HG03460 (cell line): Measurements from ENCODE around the gene DOK6.

Source experiments
- ATAC-seq: cut with Tn5 transposase; IDR thresholded peaks from one replicate; pipeline ENCODE4 v1.9.1; 2021; ENCODE audit not compliant: unreplicated experiment

DOK6 gene

DNA sequence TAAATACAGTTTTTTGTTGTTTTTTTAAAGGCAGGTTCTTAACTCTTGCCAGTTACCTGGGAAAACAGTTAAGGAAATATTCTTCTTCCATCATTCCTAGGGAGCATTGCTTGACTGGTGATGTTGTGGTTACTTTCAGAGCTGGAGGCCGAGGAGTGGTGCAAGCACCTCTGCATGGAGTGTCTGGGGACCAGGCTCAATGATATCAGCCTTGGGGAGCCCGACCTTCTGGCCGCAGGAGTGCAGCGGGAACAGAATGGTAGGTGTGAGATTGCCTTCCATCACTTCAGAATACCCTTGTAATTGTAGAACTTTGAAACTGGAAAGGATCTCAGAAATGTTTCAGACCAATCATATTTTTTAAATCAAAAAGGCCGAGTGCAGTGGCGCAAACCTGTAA lies 276.9 kb downstream of the DOK6 start:
- ATAC-seq = no peak

DNA sequence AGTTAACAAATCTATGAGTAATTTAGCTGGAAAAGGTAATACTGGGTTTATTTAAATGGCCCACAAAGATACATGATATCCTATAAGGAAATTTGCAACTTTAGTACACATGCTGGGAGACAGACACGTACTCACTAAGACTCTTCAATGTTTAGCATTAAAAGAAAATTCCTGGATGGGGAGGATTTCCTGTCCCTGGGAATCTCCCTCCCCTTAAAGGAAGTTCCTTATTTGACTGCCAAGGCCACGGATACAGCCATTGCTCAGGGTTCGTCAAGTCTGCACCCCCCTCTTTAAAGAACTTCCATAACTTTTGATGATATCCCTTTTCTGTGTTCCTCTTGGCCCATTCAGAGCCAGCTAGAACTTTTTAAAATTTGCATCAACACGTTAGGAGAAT lies 279.4 kb downstream of the DOK6 start:
- no peak for ATAC-seq

GRCh38 chr18:69683176-69683575 lies 282.5 kb downstream of the DOK6 start:
- no peak for ATAC-seq

- ATAC-seq = no peak
Measured at GRCh38 chr18:69684789-69685188, 284.1 kb downstream of the DOK6 start.

DNA sequence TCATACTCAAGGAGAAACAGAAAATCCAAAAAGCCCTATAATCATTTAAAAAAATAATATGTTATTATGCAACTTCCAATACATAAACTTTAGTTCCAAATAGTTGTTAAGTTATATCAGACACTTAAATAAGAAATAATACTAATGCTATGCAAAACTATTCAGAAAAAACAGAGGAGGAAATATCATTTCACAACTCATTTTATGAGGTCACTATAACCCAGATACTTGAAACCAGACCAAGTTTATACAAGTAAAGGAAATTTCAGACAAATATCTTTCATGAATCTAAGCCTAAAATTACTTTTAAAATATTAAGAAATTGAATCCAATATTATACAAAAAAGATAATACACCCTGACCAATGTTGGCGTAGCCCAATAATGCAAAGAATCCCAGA lies 286.2 kb downstream of the DOK6 start:
- ATAC-seq = no peak

DNA sequence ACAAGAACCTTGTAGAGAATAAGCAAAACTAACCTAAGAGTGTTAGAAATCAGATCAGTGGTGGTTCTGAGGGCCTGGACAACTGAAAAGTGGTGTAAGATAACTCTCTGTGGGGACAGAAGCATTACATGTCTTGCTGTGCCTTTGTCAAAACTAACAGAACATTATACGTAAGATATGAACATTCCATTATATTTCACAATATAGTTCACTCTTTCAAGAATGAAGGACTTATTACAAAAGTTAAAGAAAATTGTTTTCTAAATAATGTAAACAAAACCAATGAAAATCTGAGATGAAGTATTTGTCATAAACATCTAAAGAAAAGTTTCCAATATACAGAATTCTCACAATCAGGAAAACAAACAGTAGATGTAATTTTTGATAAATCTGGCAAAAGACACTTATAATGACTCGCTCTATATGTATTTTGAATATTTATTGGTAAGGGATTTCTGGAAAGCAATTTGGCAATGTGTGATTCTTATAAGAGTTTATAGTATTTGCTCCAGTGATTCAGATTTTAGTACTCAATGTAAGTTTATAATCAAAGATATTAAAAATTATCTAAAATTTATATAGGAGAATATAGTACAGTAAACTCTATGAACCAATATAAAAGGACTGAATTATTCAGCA lies 288.6 kb downstream of the DOK6 start:
- no peak for ATAC-seq

DNA sequence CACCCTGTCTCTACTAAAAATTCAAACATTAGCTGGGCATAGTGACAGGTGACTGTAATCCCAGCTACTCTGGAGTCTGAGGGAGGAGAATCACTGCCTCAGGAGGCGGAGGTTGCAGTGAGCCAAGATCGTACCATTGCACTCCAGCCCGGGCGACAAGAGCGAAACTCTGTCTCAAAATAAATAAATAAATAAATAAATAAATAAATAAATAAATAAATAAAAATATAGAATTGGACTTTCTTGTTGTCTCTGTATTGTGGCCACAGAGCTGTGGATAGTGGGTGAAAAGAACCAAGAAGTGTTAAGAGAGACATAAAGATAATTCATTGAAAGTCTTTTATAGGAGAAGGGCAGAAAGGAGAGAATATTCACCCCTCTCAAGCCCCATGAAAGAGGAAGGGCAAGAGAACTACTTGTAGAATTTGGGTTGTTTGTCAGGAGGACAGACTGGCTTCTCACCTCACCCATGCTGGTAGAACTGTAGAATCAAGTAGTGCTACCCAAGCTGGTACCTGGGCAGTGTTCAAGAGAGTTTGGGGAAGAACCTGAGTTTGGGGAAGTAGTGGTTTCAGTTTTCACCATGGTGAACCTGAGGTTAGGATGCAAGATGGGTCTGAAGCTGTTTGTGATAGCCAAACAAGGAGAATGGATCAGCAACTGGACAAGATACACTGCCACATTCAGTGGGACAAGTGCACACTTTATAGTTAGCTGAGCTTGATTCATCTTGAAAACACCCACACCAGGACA lies 290.5 kb downstream of the DOK6 start:
- no peak for ATAC-seq

GRCh38 chr18:69697069-69697468 lies 296.4 kb downstream of the DOK6 start:
- ATAC-seq = no peak

DNA sequence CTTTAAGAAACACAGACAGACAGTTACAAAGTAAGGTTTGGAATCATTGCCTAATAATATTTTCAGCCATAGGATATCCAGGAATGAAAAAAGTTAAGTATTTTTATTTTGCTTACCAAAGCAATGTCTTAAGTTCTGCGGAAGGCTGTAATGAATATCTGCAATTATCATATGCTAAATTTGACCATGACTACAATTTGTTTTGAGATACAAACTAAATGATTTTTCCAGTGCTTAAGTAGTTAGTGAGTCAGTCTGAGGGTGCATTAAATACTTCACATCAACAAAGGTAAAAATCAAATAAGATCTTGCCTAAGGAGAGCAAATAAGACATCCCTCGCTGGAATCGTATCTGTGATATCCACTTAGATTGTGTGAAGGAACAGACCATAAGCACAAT lies 297.0 kb downstream of the DOK6 start:
- ATAC-seq = no peak

- ATAC-seq = no peak
Measured at GRCh38 chr18:69701305-69701704, 300.6 kb downstream of the DOK6 start.

- ATAC-seq = no peak
Measured at GRCh38 chr18:69703461-69703860, 302.8 kb downstream of the DOK6 start.

- ATAC-seq = no peak
Measured at GRCh38 chr18:69705987-69706386, 305.3 kb downstream of the DOK6 start.

- no peak for ATAC-seq
Measured at GRCh38 chr18:69708844-69709243, 308.2 kb downstream of the DOK6 start.

DNA sequence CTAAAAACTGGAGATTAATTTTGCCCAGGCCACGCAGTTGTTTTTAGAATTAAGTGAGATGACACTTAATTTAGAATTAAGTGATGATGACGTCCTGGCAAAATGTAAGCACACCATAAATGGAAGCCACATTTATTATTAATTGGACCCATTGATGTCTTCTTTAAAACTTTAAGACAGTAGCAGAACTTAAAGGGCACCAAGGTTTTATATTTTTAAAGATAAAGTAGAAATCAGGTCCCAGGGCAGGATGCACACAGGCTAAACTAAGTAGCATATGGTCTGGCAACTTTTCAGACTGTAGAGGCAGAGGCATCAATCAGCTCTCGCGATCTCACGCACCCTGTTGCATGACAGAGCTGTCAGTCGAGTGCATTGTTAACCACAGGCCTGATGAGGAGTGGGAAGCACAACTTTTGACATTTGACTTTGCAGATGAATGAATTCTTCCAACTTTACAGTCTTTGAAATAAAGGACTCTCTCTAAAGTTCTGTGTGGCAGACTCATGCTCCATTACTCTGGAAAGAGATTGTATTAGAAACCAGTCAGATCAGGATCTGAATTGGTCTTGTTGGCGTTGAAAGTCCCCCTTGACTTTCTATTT lies 314.6 kb downstream of the DOK6 start:
- no peak for ATAC-seq

GRCh38 chr18:69717586-69717985 lies 316.9 kb downstream of the DOK6 start:
- ATAC-seq = no peak

- no peak for ATAC-seq
Measured at GRCh38 chr18:69718912-69719547, 318.3 kb downstream of the DOK6 start.

DNA sequence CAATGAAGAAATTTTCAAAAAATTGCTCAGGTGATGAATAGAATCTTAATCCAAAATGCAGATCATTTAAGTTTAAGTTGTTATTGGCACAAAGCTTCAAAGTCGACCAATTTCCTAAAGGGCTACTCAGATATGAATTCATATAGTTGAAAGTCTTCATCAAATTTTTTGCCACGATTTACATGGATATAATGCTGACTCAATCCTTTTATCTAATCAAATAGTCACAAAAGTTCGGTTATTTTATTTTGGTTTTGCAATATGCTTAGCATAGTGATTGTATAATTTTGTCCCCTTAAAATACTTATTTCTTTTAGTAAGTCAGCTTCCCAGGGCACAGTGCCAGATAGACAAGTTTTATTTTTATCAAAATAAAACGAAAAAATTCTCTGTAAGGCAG lies 319.7 kb downstream of the DOK6 start:
- ATAC-seq = no peak

DNA sequence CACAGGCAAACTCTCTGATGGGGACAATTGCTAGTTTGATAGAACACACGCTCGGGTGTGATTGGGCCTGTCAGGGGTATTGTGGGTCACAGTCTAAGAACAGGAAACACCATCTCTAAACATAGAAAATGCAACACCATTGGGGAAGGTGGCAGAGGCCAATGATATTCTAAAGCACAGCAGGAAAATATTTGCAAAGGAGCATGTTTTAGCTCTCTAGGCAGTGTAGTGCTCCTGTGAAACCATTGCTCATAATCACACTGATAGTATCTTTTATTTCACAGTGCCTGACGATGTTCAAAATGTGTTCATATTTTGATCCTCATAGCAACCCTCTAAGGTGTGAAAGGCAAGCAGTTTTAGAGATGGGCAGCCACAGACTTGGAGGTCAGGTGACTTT lies 322.7 kb downstream of the DOK6 start:
- no peak for ATAC-seq

GRCh38 chr18:69725009-69725408 lies 324.3 kb downstream of the DOK6 start:
- no peak for ATAC-seq

DNA sequence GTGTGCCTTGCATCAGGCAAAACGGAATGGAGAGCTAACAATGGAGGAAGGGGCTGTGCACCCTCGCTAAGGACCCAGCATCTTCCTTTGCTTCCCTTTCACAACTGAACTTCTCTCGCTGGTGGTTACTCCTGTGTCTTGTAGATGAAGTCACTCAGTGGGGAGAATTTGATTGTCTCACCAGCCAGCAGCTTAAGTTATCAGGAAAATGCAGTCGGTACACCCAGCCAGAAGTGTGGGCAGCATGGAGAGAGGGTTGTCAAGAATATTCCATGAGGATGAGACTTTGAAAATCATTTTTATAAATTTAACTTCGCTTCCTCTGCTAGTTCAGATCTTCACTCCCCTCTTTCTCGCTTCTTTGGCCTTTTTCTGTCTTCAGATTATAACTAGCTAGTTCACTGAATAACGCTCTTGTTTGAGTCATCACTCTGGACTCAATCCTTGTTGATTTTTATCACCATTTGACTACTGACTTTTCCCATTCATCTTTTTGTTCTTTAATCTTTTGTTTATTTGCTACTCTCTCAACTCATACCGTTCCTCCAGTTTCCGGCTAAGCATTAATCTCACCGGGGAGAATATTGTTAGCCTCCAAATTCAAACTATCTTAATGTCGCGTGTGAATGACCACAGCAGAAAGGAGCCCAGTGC lies 325.3 kb downstream of the DOK6 start:
- no peak for ATAC-seq

- ATAC-seq = no peak
Measured at GRCh38 chr18:69727912-69728572, 327.4 kb downstream of the DOK6 start.
